AML-193 (cell line): ENCODE measurements around the gene HOMER1.
"Not testable (repeated sequence)": the region's sequence is repeated elsewhere in the genome, so short reads cannot be mapped to it uniquely, and the experiment has no call there.

Experiments
- DNase-seq, 2 experiments: peaks; one replicate each; lab custom pipeline; 2025; lab: John Stamatoyannopoulos, UW

HOMER1 gene

GRCh38 chr5:79517601-79518000 lies 3.7 kb upstream of the HOMER1 start:
- no peak for DNase-seq

- DNase-seq, result no peak
These were observed 3.1 kb upstream of the HOMER1 start for GRCh38 chr5:79516986-79517385.

GRCh38 chr5:79516331-79516730 lies 2.4 kb upstream of the HOMER1 start:
- not testable (repeated sequence) for DNase-seq

- DNase-seq, result peak; percentile 10 to 30
These were observed 614 bp upstream of the HOMER1 start for GRCh38 chr5:79514391-79515105.

GRCh38 chr5:79513308-79513703 lies 628 bp downstream of the HOMER1 start:
- DNase-seq, result no peak

- no peak for DNase-seq
These were observed 1.2 kb downstream of the HOMER1 start for GRCh38 chr5:79512471-79513307.

- DNase-seq, result no peak
These were observed 1.9 kb downstream of the HOMER1 start for GRCh38 chr5:79512049-79512448.

- DNase-seq, result no peak
These were observed 3.3 kb downstream of the HOMER1 start for GRCh38 chr5:79510638-79511037.

GRCh38 chr5:79509244-79509885 lies 4.6 kb downstream of the HOMER1 start:
- no peak for DNase-seq

GRCh38 chr5:79508794-79509193 lies 5.1 kb downstream of the HOMER1 start:
- DNase-seq, result no peak

GRCh38 chr5:79508354-79508753 lies 5.6 kb downstream of the HOMER1 start:
- no peak for DNase-seq

- no peak for DNase-seq
These were observed 6.4 kb downstream of the HOMER1 start for GRCh38 chr5:79507251-79508205.

- no peak for DNase-seq
These were observed 8.8 kb downstream of the HOMER1 start for GRCh38 chr5:79505138-79505537.

GRCh38 chr5:79503794-79504495 lies 10.0 kb downstream of the HOMER1 start:
- no peak for DNase-seq

- no peak for DNase-seq
These were observed 14.2 kb downstream of the HOMER1 start for GRCh38 chr5:79499640-79500273.

GRCh38 chr5:79495311-79495710 lies 18.6 kb downstream of the HOMER1 start:
- DNase-seq, result no peak

GRCh38 chr5:79493596-79494345 lies 20.2 kb downstream of the HOMER1 start:
- no peak for DNase-seq

GRCh38 chr5:79491690-79492317 lies 22.1 kb downstream of the HOMER1 start:
- DNase-seq, result no peak

GRCh38 chr5:79490323-79490936 lies 23.5 kb downstream of the HOMER1 start:
- no peak for DNase-seq
